Vagina (tissue), 2 donors: ENCODE results near the gene FOXK1.

Experiments used
- POLR2A ChIP-seq, 2 donors: fragments of 450-650 bp; IDR thresholded peaks; one replicate each; pipeline ENCODE4 v1.6.1; 2017; ENCODE audit warnings: antibody characterized with exemption in 2 of 2, mild to moderate bottlenecking in 2 of 2, moderate library complexity in 2 of 2
- POLR2AphosphoS5 ChIP-seq, 2 donors: sonication (generic); formaldehyde crosslinking; IDR thresholded peaks; one replicate each; pipeline ENCODE4 v1.9.0; 2017; ENCODE audit warnings: antibody characterized with exemption in 2 of 2, mild to moderate bottlenecking in 2 of 2, low read depth in 1 of 2; ENCODE audit not compliant: insufficient read depth in 1 of 2
- TF ChIP-seq, protein P1 (sequence below), 3 experiments: fragments of 450-650 bp in 2 of 3; fragments of 200-600 bp in 1 of 3; sonication (generic) in 1 of 3; IDR thresholded peaks; one replicate each; pipeline ENCODE4 v1.5.1; 2017 to 2019; ENCODE audit warnings: antibody characterized with exemption in 3 of 3, mild to moderate bottlenecking in 2 of 3, moderate library complexity in 2 of 3

- TF ChIP-seq, protein P1, sequence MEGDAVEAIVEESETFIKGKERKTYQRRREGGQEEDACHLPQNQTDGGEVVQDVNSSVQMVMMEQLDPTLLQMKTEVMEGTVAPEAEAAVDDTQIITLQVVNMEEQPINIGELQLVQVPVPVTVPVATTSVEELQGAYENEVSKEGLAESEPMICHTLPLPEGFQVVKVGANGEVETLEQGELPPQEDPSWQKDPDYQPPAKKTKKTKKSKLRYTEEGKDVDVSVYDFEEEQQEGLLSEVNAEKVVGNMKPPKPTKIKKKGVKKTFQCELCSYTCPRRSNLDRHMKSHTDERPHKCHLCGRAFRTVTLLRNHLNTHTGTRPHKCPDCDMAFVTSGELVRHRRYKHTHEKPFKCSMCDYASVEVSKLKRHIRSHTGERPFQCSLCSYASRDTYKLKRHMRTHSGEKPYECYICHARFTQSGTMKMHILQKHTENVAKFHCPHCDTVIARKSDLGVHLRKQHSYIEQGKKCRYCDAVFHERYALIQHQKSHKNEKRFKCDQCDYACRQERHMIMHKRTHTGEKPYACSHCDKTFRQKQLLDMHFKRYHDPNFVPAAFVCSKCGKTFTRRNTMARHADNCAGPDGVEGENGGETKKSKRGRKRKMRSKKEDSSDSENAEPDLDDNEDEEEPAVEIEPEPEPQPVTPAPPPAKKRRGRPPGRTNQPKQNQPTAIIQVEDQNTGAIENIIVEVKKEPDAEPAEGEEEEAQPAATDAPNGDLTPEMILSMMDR (IDR thresholded peaks at IDR 0.05): no peak
- TF ChIP-seq POLR2A (IDR thresholded peaks at IDR 0.05): no peak
- TF ChIP-seq POLR2AphosphoS5 (IDR thresholded peaks at IDR 0.05; ENCODE audit: insufficient read depth in 1 of 2, low read depth in 1 of 2): no peak
Measured at GRCh38 chr7:4727914-4728705, 46.0 kb downstream of the FOXK1 start.
